B cell (primary cell): ENCODE measurements around the gene KRT38. TPM values are rescaled to one million over a fixed set of nuclear protein-coding genes. Genes with fewer than 3 reads are reported as not detected.

Experiments used
- ATAC-seq: fragments of 200-7000 bp; cut with Tn5 transposase; one replicate; pipeline ENCODE4 v1.10.0; 2021; ENCODE audit warnings: low read depth, mild to moderate bottlenecking, moderate number of reproducible peaks, moderate library complexity
- CTCF ChIA-PET: fragments of 350-600 bp; sonication (Branson Sonifier 250); formaldehyde crosslinking; loops from one replicate; lab custom pipeline; 2021; ENCODE audit warnings: antibody characterized with exemption, inconsistent platforms; lab: Charles Lee
- POLR2A ChIA-PET: fragments of 350-600 bp; sonication (Branson Sonifier 250); formaldehyde crosslinking; loops from one replicate; lab custom pipeline; 2021; ENCODE audit warnings: antibody characterized with exemption; lab: Charles Lee
- DNase-seq: peaks from one replicate; pipeline ENCODE4 v3.0.0; 2013
- H2AFZ ChIP-seq: 2 replicates; pipeline ENCODE4 v1.6.1; 2012; ENCODE audit warnings: mild to moderate bottlenecking, low read depth, low read length; ENCODE audit not compliant: insufficient read depth, poor library complexity, severe bottlenecking
- H3K27ac ChIP-seq, 2 donors: 1 replicate in 1 of 2; 2 replicates in 1 of 2; pipeline ENCODE4 v1.5.1; 2012 to 2013; ENCODE audit warnings: low read length in 2 of 2, mild to moderate bottlenecking in 2 of 2, moderate library complexity in 1 of 2
- H3K27me3 ChIP-seq, 4 experiments: fragments of 200-600 bp in 1 of 4; sonication (generic) in 1 of 4; replicated peaks in 1 of 4; 1 replicate in 2 of 4; 2 replicates in 2 of 4; pipeline versions ENCODE4 v1.6.1 to v1.7.0; 2013 to 2016; ENCODE audit warnings: low read length in 3 of 4, mild to moderate bottlenecking in 2 of 4, mixed read lengths in 1 of 4, moderate library complexity in 1 of 4; ENCODE audit not compliant: insufficient read depth in 4 of 4, control insufficient read depth in 3 of 4; ENCODE audit errors: control extremely low read depth in 1 of 4
- H3K36me3 ChIP-seq, 2 experiments: replicated peaks in 1 of 2; 1 replicate in 1 of 2; 2 replicates in 1 of 2; pipeline versions ENCODE4 v1.6.1 to v1.7.1; 2013; ENCODE audit warnings: low read length in 1 of 2; ENCODE audit not compliant: insufficient read depth in 2 of 2, control insufficient read depth in 1 of 2; ENCODE audit errors: control extremely low read depth in 1 of 2, extremely low read depth in 1 of 2
- H3K4me1 ChIP-seq, 2 donors: fragments of 200-600 bp in 1 of 2; sonication (generic) in 1 of 2; 1 replicate in 1 of 2; 2 replicates in 1 of 2; pipeline versions ENCODE4 v1.5.1 to v1.6.1; 2013 to 2017; ENCODE audit warnings: low read length in 2 of 2; ENCODE audit not compliant: control insufficient read depth in 2 of 2, insufficient read depth in 2 of 2
- H3K4me2 ChIP-seq: replicated peaks from 2 replicates; pipeline ENCODE3; 2012; ENCODE audit warnings: mild to moderate bottlenecking, low read depth, low read length; ENCODE audit not compliant: poor library complexity, severe bottlenecking
- H3K4me3 ChIP-seq, 5 experiments: fragments of 200-600 bp in 1 of 5; sonication (generic) in 1 of 5; 1 replicate in 3 of 5; 2 replicates in 2 of 5; pipeline versions ENCODE4 v1.5.1 to v1.7.0; 2011 to 2016; ENCODE audit warnings: low read length in 4 of 5, mild to moderate bottlenecking in 4 of 5, low read depth in 2 of 5, control low read depth in 1 of 5, moderate library complexity in 1 of 5; ENCODE audit not compliant: insufficient read depth in 1 of 5; ENCODE audit errors: control extremely low read depth in 1 of 5, extremely low read depth in 1 of 5
- H3K79me2 ChIP-seq: fragments of 200-600 bp; sonication (generic); one replicate; pipeline ENCODE4 v1.6.0; 2016; ENCODE audit warnings: low read length; ENCODE audit not compliant: control insufficient read depth, insufficient read depth
- H3K9ac ChIP-seq: fragments of 200-600 bp; sonication (generic); 2 replicates; pipeline ENCODE4 v1.6.1; 2017; ENCODE audit warnings: mild to moderate bottlenecking, low read length, moderate library complexity
- H3K9me3 ChIP-seq, 3 donors: one replicate each; pipeline versions ENCODE4 v1.6.1 to v1.7.1; 2013; ENCODE audit warnings: low read length in 2 of 3; ENCODE audit not compliant: control insufficient read depth in 2 of 3, insufficient read depth in 1 of 3; ENCODE audit errors: control extremely low read depth in 1 of 3
- H4K20me1 ChIP-seq: 2 replicates; pipeline ENCODE4 v1.6.0; 2012; ENCODE audit warnings: mild to moderate bottlenecking, low read length; ENCODE audit not compliant: insufficient read depth, control insufficient read depth, poor library complexity, severe bottlenecking
- H3K27ac Mint-ChIP-seq: one replicate; pipeline ENCODE4 v1.8.0; 2021; ENCODE audit warnings: mixed read lengths
- H3K27me3 Mint-ChIP-seq: one replicate; pipeline ENCODE4 v1.8.0; 2021; ENCODE audit warnings: mixed read lengths
- H3K4me1 Mint-ChIP-seq: one replicate; pipeline ENCODE4 v1.8.0; 2021; ENCODE audit warnings: mixed read lengths
- H3K4me3 Mint-ChIP-seq: one replicate; pipeline ENCODE4 v1.8.0; 2021; ENCODE audit warnings: mixed read lengths
- H3K9me3 Mint-ChIP-seq: one replicate; pipeline ENCODE4 v1.8.0; 2022; ENCODE audit warnings: mixed read lengths; ENCODE audit not compliant: insufficient read depth
- CTCF ChIP-seq: fragments of 200-600 bp; IDR thresholded peaks from one replicate; pipeline ENCODE4 v1.8.0; 2022; ENCODE audit warnings: antibody characterized with exemption, mild to moderate bottlenecking
- EZH2 ChIP-seq: IDR thresholded peaks from 2 replicates; pipeline ENCODE4 v1.6.1; 2012; ENCODE audit warnings: borderline replicate concordance, low read depth, mild to moderate bottlenecking, moderate library complexity, low read length; ENCODE audit not compliant: insufficient read depth, poor library complexity, severe bottlenecking
- WGBS: methylation state at CpG from one replicate; pipeline ENCODE4 v1.1.5; 2013; ENCODE audit warnings: missing lambda C conversion rate; ENCODE audit not compliant: insufficient coverage; 5-methylcytosine and 5-hydroxymethylcytosine counted together
- intact Hi-C: fragments of 100-400 bp; cut with micrococcal nuclease; formaldehyde crosslinking; loops from one replicate; pipeline ENCODE4 v1.10.0; 2022
- polyA plus RNA-seq: library from polyadenylated mRNA; depleted of rRNA; stranded (reverse); fragments of >200 nt; gene quantifications from 2 replicates; pipeline ENCODE4 v1.2.3, GENCODE V29; 2012
- total RNA-seq, 2 donors: library from RNA; stranded (reverse); fragments of 120-200 nt in 1 of 2; gene quantifications; 1 replicate in 1 of 2; 2 replicates in 1 of 2; pipeline versions ENCODE4 v1.2.3 to v1.2.4, GENCODE V29; 2013 to 2022

Gene KRT38
- total and polyA plus RNA-seq, 2 donors (not counting 1 experiment from before 2014, with no cell fraction given) = not detected

- no peak overlapping the region for H3K4me2 ChIP-seq
- Mint-ChIP-seq H3K9me3 (peaks cover 2% of the 10 kb centered on the region), H3K27ac (no peak overlapping the region), H3K27me3 (peaks cover 56% of the 10 kb centered on the region), H3K4me3 (no peak overlapping the region), H3K4me1 (no peaks in the 10 kb centered on the region)
- no peak overlapping the region for H2AFZ ChIP-seq
- H3K9me3 ChIP-seq = no peaks in the 10 kb centered on the region
- ATAC-seq (no peak), DNase-seq (no peak)
- 86% methylated on average over 3 of the region's 5 CpGs for WGBS
- H3K36me3 ChIP-seq = no peaks in the 10 kb centered on the region
- ChIA-PET CTCF (no interaction called here), POLR2A (no interaction called here)
- no peak overlapping the region for H3K9ac ChIP-seq
- peaks cover 0 to 7% (median 1%) of the 10 kb centered on the region in 4 experiments for H3K27me3 ChIP-seq
- intact Hi-C loops = no loop called here
- H4K20me1 ChIP-seq = no peaks in the 10 kb centered on the region
- no peaks in the 10 kb centered on the region for H3K79me2 ChIP-seq
- TF ChIP-seq EZH2 = no peak
- no peak for TF ChIP-seq CTCF
- no peak overlapping the region for H3K27ac ChIP-seq
- no peaks in the 10 kb centered on the region for H3K4me1 ChIP-seq
- H3K4me3 ChIP-seq = no peak overlapping the region
Observed at GRCh38 chr17:41393294-41393693, 47.5 kb downstream of the KRT38 start.

- H3K9ac ChIP-seq = no peak overlapping the region
- intact Hi-C loops = no loop called here
- no peak overlapping the region for H2AFZ ChIP-seq
- Mint-ChIP-seq H3K4me3 (no peak overlapping the region), H3K4me1 (no peaks in the 10 kb centered on the region), H3K27ac (no peak overlapping the region), H3K9me3 (peaks cover 4% of the 10 kb centered on the region), H3K27me3 (peaks cover 53% of the 10 kb centered on the region)
- no peak for DNase-seq
- no peak for TF ChIP-seq EZH2
- TF ChIP-seq CTCF = no peak
- no peak overlapping the region for H3K27ac ChIP-seq
- no CpG with 5 or more reads among the region's 1 CpG for WGBS
- peaks cover 0 to 5% (median 3%) of the 10 kb centered on the region in 3 donors for H3K9me3 ChIP-seq
- ChIA-PET POLR2A (no interaction called here), CTCF (no interaction called here)
- no peak for ATAC-seq
- no peak overlapping the region for H3K4me3 ChIP-seq
- H3K27me3 ChIP-seq = peaks cover 0 to 10% (median 1%) of the 10 kb centered on the region in 4 experiments
- no peaks in the 10 kb centered on the region for H3K79me2 ChIP-seq
- H3K4me2 ChIP-seq = no peak overlapping the region
- H4K20me1 ChIP-seq = no peaks in the 10 kb centered on the region
- no peaks in the 10 kb centered on the region for H3K4me1 ChIP-seq
- H3K36me3 ChIP-seq = no peaks in the 10 kb centered on the region
Observed at GRCh38 chr17:41392278-41392677, 48.5 kb downstream of the KRT38 start.
